Esophagus (tissue), 2 donors: ENCODE results near the gene LPIN2. TPM values are rescaled to one million over a fixed set of nuclear protein-coding genes. Genes with fewer than 3 reads are reported as not detected.

Source experiments
- H3K27ac ChIP-seq, 2 donors: one replicate each; pipeline ENCODE4 v1.5.1; 2013; ENCODE audit warnings: low read depth in 2 of 2, mild to moderate bottlenecking in 2 of 2, inconsistent platforms in 1 of 2, low read length in 1 of 2, moderate library complexity in 1 of 2
- H3K27me3 ChIP-seq, 2 donors: one replicate each; pipeline ENCODE4 v1.6.1; 2013; ENCODE audit warnings: low read length in 2 of 2, control low read depth in 1 of 2, mild to moderate bottlenecking in 1 of 2; ENCODE audit not compliant: insufficient read depth in 2 of 2, control insufficient read depth in 1 of 2
- H3K36me3 ChIP-seq, 2 donors: one replicate each; pipeline ENCODE4 v1.6.1; 2013; ENCODE audit warnings: low read length in 1 of 2; ENCODE audit not compliant: control insufficient read depth in 2 of 2, insufficient read depth in 2 of 2
- H3K4me1 ChIP-seq, 2 donors: one replicate each; pipeline ENCODE4 v1.6.1; 2013; ENCODE audit warnings: low read length in 1 of 2; ENCODE audit not compliant: control insufficient read depth in 2 of 2, insufficient read depth in 2 of 2
- H3K4me3 ChIP-seq, 2 donors: one replicate each; pipeline ENCODE4 v1.5.1; 2013; ENCODE audit warnings: low read length in 2 of 2, mild to moderate bottlenecking in 2 of 2, low read depth in 1 of 2, moderate library complexity in 1 of 2
- H3K9me3 ChIP-seq, 2 donors: one replicate each; pipeline ENCODE4 v1.6.1; 2013; ENCODE audit warnings: mild to moderate bottlenecking in 2 of 2, low read depth in 1 of 2, low read length in 1 of 2, moderate library complexity in 1 of 2; ENCODE audit not compliant: control insufficient read depth in 2 of 2, insufficient read depth in 1 of 2
- WGBS, 2 donors: extraction: QIAGEN DNeasy Blood & Tissue Kit; methylation state at CpG; one replicate each; pipeline ENCODE4 v1.1.7; 2013; 5-methylcytosine and 5-hydroxymethylcytosine counted together
- polyA plus RNA-seq, 2 donors: library from polyadenylated mRNA; stranded (reverse); fragments of 200-250 nt; gene quantifications; one replicate each; pipeline ENCODE4 v1.2.3, GENCODE V29; 2013
- donor health status: healthy with polysubstance abuse.
- donor health status: Bipolar disorder and iron deficiency.

The LPIN2 gene
- polyA plus RNA-seq, 2 donors = 6.2 to 10.9 TPM

DNA sequence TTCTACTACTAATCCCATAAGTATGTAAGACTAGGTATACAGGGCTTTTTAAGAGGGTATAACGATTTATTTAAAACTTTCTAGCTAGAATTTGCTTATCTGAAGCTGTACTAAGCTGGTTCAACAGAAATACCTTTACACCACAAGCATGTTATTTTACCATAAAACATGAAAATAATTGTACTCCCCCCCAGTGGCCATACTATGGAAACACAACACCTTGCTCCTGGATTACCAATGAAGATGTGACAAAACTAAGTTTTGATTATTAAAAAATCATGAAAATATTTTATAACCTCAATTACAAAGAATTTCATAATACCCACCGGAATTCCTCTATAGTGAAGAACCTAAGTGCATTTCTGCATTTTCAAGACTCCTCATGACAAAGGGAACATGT, 27.3 kb downstream of the LPIN2 start:
- WGBS, 2 donors = 65 to 82% methylated on average over 2 of the region's 2 CpGs
- H3K4me1 ChIP-seq = no peaks in the 10 kb centered on the region
- no peak overlapping the region for H3K27ac ChIP-seq
- H3K9me3 ChIP-seq = no peaks in the 10 kb centered on the region
- no peak overlapping the region for H3K4me3 ChIP-seq
- no peaks in the 10 kb centered on the region for H3K36me3 ChIP-seq
- H3K27me3 ChIP-seq = no peaks in the 10 kb centered on the region

DNA sequence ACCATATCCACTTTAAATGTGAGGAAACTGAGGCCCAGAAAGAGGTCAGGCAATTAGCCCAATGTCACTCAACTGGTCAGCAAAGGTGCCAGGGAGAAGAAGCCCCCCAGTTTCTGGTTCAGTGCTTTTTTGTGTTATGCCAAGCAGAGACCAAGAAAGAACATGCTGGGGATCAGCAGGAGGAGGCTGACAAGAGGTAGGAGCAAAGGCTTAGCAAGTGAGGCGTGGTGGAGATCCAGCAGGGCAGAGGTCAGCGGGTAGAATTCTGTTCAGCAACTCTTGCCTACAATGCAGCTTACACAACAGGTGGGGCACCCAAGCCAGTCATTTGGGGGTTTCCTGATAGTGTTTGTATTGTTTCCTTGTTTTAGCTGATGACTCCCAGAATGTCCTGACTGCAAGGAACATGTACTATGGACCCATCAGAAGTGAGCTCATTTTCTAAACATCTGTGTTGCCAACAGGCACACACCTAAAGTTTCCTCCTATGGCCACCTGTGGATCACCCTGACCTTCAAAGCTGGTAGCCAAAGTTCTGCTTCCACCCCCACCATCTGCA, 28.2 kb downstream of the LPIN2 start:
- peak overlapping the region in 1 of 2 donors; percentile 13 for H3K27ac ChIP-seq
- H3K4me3 ChIP-seq = no peak overlapping the region
- H3K9me3 ChIP-seq = no peaks in the 10 kb centered on the region
- no peaks in the 10 kb centered on the region for H3K36me3 ChIP-seq
- WGBS, 2 donors = 75 to 86% methylated on average over 2 of the region's 2 CpGs
- H3K27me3 ChIP-seq = no peaks in the 10 kb centered on the region
- no peaks in the 10 kb centered on the region for H3K4me1 ChIP-seq

DNA sequence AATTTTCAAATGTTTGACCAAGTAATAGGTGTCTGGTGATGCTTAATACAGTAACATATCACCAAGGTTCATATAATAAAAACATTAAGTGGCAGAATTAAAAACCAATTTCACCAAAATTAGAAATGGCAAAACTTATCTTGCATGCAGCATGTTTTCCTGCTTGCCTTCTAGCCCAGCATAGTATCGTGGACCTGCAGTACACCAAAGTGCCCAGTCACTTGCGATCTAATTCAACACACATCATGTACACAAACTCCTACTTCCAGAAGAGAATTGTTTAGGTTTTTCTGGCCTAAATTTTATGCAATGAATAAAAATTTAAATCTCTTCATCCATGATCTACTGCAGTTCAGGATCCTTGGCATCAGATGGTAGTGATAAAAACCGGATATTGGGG, 28.9 kb downstream of the LPIN2 start:
- Histone ChIP-seq H3K9me3 (no peaks in the 10 kb centered on the region), H3K4me3 (no peak overlapping the region), H3K27ac (no peak overlapping the region), H3K4me1 (no peaks in the 10 kb centered on the region), H3K36me3 (no peaks in the 10 kb centered on the region), H3K27me3 (no peaks in the 10 kb centered on the region)
- WGBS, 2 donors = 89 to 94% methylated on average over 3 of the region's 3 CpGs

- Histone ChIP-seq H3K27me3 (no peaks in the 10 kb centered on the region), H3K9me3 (no peaks in the 10 kb centered on the region), H3K4me1 (no peaks in the 10 kb centered on the region), H3K4me3 (no peak overlapping the region), H3K27ac (no peak overlapping the region), H3K36me3 (no peaks in the 10 kb centered on the region)
- WGBS, 2 donors = 77 to 81% methylated on average over 2 of the region's 2 CpGs
Observed at GRCh38 chr18:2983296-2983695, 29.6 kb downstream of the LPIN2 start.

GRCh38 chr18:2982452-2983269, 30.3 kb downstream of the LPIN2 start:
- Histone ChIP-seq H3K27ac (peak overlapping the region in 1 of 2 donors; percentile 60), H3K4me3 (no peak overlapping the region), H3K36me3 (no peaks in the 10 kb centered on the region), H3K27me3 (no peaks in the 10 kb centered on the region), H3K4me1 (no peaks in the 10 kb centered on the region), H3K9me3 (no peaks in the 10 kb centered on the region)
- 66 to 73% methylated on average over 2 of the region's 2 CpGs for WGBS, 2 donors

DNA sequence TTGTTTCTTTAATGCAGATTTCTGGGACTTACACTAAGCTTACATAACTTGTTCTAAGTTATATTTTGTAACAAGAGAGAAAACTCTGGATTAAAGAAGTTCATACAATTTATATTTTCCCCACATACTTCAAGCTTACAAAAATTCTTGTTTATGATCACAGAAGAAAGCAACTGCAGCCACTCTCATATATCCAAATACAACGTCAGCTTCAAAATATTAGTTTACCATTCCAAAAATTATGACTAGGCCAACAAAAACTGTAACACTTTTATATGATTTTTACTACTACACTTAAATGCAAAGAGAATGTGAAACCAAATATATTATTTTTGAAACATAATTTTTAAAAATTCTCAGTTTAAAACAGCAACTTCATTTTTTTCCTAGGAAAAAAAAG, 30.9 kb downstream of the LPIN2 start:
- Histone ChIP-seq H3K27ac (no peak overlapping the region), H3K4me3 (no peak overlapping the region)
- 52 to 60% methylated on average over 1 of the region's 1 CpG for WGBS, 2 donors

DNA sequence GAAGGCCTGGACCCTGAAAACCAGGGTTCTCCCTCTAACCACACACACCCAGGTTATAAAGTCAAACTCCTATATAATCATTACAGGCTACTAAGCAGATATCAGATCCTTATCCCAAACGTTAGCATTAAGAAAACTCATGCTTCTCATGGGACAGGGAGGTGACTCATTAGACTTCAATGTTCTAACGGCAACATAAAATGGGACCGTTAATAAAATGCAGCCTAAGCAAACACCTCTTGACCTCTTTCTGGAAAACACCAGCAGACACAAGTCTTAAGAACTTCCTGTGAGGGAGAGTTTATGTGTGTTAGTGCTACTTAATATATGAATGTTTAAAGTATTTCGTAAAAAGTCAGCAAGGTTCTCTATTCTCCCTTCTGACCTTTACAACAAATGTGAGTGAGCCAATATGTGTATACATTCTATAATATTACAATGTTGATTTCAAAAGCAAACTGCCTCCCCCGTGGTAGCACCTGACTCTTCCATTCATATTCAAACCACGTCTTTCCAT, 31.7 kb downstream of the LPIN2 start:
- Histone ChIP-seq H3K27ac (peak overlapping the region; percentile 49 to 70), H3K4me3 (no peak overlapping the region), H3K9me3 (no peaks in the 10 kb centered on the region), H3K4me1 (no peaks in the 10 kb centered on the region), H3K36me3 (no peaks in the 10 kb centered on the region), H3K27me3 (no peaks in the 10 kb centered on the region)
- 17 to 28% methylated on average over 6 of the region's 6 CpGs for WGBS, 2 donors

More for the DNA sequence above, 30.9 kb downstream of the LPIN2 start:
- Histone ChIP-seq H3K9me3 (no peaks in the 10 kb centered on the region), H3K27me3 (no peaks in the 10 kb centered on the region), H3K4me1 (no peaks in the 10 kb centered on the region), H3K36me3 (no peaks in the 10 kb centered on the region)

- WGBS, 2 donors = 57 to 67% methylated on average over 8 of the region's 8 CpGs
- no peak overlapping the region for H3K4me3 ChIP-seq
Observed at GRCh38 chr18:2979871-2980790, 32.8 kb downstream of the LPIN2 start.

GRCh38 chr18:2979129-2979528, 33.8 kb downstream of the LPIN2 start:
- H3K27ac ChIP-seq = peak overlapping the region; percentile 1 to 5
- WGBS, 2 donors = 67 to 78% methylated on average over 3 of the region's 3 CpGs
- H3K4me3 ChIP-seq = no peak overlapping the region
- H3K9me3 ChIP-seq = no peaks in the 10 kb centered on the region
- H3K27me3 ChIP-seq = no peaks in the 10 kb centered on the region
- no peaks in the 10 kb centered on the region for H3K4me1 ChIP-seq
- no peaks in the 10 kb centered on the region for H3K36me3 ChIP-seq

More at GRCh38 chr18:2979871-2980790, 32.8 kb downstream of the LPIN2 start:
- H3K27me3 ChIP-seq = no peaks in the 10 kb centered on the region
- peak overlapping the region; percentile 60 to 75 for H3K27ac ChIP-seq
- no peaks in the 10 kb centered on the region for H3K9me3 ChIP-seq
- H3K36me3 ChIP-seq = no peaks in the 10 kb centered on the region
- no peaks in the 10 kb centered on the region for H3K4me1 ChIP-seq
